Erythroblast (primary cell): ENCODE measurements around the gene ZBTB20.

ENCODE experiments used
- GATA1 ChIP-seq: IDR thresholded peaks from 2 replicates; pipeline ENCODE4 v1.6.1; 2011; ENCODE audit warnings: low read depth, mild to moderate bottlenecking, control low read depth, low read length, moderate library complexity
- POLR2A ChIP-seq: IDR thresholded peaks from 2 replicates; pipeline ENCODE4 v1.6.1; 2011; ENCODE audit warnings: mild to moderate bottlenecking, low read length

- TF ChIP-seq GATA1 (no peak), POLR2A (no peak)
Observed at GRCh38 chr3:115062009-115062408, 85.1 kb downstream of the ZBTB20 start.
